Measurements from ENCODE around the gene RPL13A.

Gene RPL13A

DNA sequence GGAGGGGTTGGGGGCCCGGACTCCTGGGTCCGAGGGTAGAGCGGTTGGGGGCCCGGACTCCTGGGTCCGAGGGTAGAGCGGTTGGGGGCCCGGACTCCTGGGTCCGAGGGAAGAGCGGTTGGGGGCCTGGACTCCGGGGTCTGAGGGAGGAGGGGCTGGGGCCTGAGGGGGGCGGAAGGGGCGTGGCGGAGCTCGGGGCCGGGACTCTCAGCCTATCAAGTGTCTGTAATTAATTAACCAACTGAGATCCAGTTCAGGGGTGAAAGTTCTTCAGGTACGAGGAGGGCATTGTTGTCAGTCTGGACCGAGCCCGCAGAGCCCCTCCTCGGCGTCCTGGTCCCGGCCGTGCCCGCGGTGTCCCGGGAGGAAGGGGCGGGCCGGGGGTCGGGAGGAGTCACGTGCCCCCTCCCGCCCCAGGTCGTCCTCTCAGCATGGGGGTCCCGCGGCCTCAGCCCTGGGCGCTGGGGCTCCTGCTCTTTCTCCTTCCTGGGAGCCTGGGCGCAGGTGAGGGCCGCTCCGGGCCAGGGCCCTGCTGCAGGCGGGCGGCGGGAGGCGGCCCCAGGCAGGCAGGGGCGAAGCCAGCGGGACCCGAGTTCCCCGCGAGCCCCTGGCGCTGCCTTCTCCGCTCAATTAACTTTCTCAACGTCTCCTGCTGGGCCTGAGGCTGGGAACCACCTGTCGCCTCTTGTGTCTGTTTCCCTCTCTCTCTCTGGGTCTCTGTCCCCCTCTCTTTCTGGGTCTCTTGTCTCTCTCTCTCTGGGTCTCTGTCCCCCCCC is 25.8 kb downstream of the RPL13A start:
- no peak for DNase-seq

- no peak for DNase-seq
These were observed 26.3 kb downstream of the RPL13A start for GRCh38 chr19:49513746-49514118.

DNA sequence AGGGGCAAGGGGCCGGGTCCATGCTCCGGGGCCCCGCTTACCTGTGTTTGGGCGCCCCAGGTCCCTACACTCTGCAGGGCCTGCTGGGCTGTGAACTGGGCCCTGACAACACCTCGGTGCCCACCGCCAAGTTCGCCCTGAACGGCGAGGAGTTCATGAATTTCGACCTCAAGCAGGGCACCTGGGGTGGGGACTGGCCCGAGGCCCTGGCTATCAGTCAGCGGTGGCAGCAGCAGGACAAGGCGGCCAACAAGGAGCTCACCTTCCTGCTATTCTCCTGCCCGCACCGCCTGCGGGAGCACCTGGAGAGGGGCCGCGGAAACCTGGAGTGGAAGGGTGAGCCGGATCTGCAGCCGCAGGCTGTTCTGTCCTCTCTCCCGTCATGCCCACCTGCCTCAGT is 26.7 kb downstream of the RPL13A start:
- no peak for DNase-seq

DNA sequence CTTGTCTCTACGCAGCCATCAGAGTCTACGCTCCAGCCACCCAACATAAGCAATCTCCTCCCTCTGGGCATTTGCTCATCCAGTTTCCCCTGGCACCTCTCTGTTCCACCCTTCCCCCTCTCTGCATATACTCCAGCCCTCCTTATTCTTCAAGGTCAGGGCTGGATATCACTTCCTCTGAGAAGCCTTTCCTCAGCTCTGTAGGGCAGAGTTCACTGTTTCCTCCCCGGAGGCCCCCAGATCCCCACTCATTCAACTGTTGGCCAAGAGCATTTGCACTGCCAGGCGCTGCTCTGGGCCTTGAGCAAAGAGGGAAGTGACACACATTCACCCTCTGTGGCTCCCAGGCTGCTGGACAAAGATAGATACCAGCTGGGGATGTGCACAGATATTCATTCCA is 28.4 kb downstream of the RPL13A start:
- DNase-seq = peak; percentile 65

DNA sequence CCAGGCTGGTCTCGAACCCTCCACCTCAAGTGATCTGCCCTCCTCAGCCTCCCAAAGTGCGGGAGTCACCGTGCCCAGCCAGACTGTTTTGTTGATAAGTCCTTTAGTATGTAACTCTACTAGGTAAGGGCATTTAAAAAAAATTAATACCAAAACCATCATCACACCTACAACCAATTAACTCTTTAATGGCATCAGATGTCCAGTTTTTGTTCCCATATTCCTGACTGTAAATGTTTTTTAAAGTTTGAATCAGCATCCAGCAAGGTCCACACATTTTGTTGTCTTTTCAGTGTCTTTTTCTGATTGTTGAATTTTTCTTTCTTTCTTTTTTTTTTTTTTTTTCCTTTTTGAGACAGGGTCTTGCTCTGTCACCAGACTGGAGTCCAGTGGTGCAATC is 30.6 kb downstream of the RPL13A start:
- no peak for DNase-seq

DNA sequence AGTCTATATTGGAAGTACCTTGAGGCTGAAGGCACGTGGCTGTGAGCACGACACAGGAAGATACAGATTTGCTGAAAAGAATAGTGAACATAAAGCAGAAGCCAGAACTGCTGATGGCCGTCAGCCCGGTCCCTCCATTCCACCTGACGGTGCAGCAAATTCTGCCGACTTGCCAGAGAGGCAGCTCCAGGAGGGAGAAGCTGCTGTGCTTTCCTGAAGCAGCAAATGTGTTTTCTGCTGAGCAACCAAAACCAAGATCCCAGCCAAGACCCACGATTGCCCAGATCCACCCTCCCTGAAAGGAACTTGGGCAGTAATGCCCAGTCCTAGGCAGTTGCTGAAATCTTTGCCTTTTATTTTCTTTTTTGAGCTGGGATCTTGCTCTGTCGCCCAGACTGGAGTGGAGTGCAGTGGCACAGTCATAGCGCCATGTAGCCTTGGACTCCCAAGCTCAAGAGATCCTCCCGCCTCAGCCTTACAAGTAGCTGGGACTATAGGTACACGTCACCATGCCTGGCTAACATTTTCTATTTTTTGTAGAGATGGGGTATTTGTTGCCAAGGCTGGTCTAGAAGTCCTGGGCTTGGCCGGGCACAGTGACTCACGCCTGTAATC is 33.4 kb downstream of the RPL13A start:
- no peak for DNase-seq

DNA sequence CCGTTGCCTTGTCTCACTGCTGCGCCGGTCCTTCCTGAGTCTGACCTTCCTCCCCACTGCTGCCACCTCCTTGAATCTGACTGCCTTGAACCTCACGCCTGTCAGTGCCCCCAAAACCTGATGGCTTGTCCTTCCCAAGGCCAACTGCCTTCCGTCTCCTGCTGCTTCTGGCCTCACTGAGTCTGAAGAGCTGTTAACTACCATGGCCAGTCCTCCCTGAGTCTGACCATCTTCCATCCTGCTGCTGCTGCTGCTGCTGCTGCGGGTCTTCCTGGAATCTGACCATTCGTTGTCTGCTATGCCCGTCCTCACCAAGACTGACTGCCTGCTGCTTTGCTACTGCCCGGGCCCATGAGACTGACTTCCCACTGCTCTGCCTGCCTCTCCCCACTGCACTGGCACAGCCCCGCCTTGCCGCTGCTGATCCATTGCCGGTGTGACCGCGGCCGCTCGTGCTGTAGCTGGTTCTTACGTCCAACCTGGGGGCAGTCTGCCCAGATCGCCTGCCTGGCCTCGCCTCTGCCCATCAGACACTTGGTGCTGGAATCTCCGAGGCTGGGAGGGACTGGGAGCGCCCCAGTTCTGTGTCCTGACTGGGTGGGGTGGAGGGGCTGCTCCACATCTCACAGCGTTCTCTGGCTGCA is 37.5 kb downstream of the RPL13A start:
- no peak for DNase-seq

GRCh38 chr19:49528211-49528771 is 40.9 kb downstream of the RPL13A start:
- DNase-seq = no peak

DNA sequence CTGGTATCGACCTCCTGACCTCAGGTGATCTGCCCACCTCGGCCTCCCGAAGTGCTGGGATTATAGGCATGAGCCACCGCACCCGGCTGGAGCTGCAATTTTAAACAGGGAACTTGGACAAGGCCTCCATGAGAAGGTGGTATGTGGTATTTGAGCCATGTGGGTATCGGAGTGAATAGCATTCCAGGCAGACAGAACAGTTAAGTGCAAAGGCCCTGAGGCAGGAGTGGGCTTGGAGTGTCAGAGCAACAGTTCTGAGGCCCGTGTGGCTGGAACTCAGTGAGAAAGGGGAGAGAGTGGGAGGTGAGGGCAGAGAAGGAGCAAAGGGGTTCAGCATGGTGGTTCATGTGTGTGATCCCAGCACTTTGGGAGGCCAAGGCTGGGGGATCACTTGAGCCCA is 43.3 kb downstream of the RPL13A start:
- no peak for DNase-seq

- peak; percentile 84 for DNase-seq
These were observed 46.4 kb downstream of the RPL13A start for GRCh38 chr19:49533551-49534488.

GRCh38 chr19:49534632-49535385 is 47.4 kb downstream of the RPL13A start:
- DNase-seq = no peak

DNA sequence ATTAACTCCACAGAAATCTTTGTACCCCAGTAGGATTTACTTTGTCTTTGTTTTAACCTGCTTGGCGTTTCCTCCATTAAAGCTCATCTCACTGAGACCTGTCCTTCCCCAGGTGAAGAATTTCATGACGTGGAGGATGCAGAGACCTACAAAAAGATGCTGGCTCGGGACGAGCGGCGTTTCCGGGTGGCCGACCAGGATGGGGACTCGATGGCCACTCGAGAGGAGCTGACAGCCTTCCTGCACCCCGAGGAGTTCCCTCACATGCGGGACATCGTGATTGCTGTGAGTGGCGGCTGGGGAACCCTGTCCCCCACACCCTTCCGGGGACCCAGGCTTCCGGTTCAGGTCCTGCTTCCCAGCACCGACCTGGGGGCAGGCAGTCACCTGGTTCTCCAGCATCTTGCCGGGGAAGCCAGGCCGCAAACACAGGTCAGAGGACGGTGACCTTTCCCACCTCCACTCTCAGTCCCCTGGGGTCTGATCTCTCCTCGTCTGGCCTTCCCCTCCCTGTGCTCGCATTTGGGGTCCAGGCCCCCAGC is 49.6 kb downstream of the RPL13A start:
- DNase-seq = no peak

GRCh38 chr19:49538643-49539042 is 51.2 kb downstream of the RPL13A start:
- DNase-seq = no peak

DNA sequence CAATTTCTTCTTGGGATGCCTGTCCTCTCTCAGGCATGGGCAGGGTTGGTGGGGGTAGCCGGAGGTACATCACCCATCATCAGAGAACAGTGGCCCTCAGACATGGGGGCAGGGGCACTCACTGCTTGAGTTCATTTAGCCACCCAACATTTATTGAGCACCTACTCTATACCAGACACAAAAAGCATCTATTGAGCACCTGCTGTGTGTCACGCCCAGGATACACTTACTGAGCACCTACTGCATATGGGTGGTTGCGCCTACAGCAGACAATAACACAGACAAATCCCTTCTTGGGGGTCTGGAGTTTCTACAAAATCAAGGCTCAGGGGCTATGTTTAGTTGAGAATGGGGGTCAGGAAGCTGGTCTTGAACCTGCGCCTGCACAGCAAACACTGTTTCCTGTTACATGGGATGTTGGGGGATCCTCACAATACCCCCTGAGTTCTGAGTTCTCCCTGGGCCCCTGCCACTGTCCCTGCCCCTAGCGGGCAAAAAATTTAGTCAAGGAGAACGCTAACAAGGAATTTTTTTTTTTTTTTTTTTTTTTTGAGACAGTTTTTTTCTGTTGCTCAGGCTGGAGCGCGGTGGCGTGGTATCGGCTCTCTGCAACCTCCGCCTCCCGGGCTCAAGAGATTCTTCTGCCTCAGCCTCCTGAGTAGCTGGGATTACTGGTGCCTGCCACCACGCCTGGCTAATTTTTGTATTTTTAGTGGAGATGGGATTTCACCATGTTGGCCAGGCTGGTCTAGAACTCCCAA is 52.0 kb downstream of the RPL13A start:
- no peak for DNase-seq

Measured in CD4-positive, alpha-beta T cell treated with Interleukin-15 for 1 hour (primary cell).